H1 (cell line): ENCODE results near the gene ANK3.

Experiments used
- CBX5 ChIP-seq: fragments of 300-800, 300-1000 bp; sonication (generic); IDR thresholded peaks from 2 replicates; pipeline ENCODE4 v1.7.1; 2016; ENCODE audit warnings: antibody characterized with exemption, low read length, low read depth
- CHD1 ChIP-seq: IDR thresholded peaks from 2 replicates; pipeline ENCODE4 v1.6.1; 2012; ENCODE audit warnings: low read depth, low read length, improper control_type of control experiment
- EP300 ChIP-seq, 2 experiments: IDR thresholded peaks; 1 replicate in 1 of 2; 2 replicates in 1 of 2; pipeline ENCODE4 v1.6.1; 2011 to 2012; ENCODE audit warnings: low read depth in 2 of 2, low read length in 2 of 2, mild to moderate bottlenecking in 2 of 2, borderline replicate concordance in 1 of 2, inconsistent platforms in 1 of 2, moderate library complexity in 1 of 2
- EZH2 ChIP-seq: fragments of 200-600 bp; sonication (generic); IDR thresholded peaks from 2 replicates; pipeline ENCODE4 v1.7.1; 2012; ENCODE audit warnings: low read depth, mild to moderate bottlenecking, moderate library complexity, low read length, inconsistent platforms; ENCODE audit not compliant: severe bottlenecking
- FOSL1 ChIP-seq: IDR thresholded peaks from 2 replicates; pipeline ENCODE4 v1.6.1; 2011; ENCODE audit warnings: mild to moderate bottlenecking, low read depth, low read length, moderate library complexity; ENCODE audit not compliant: insufficient read depth
- POLR2AphosphoS5 ChIP-seq: IDR thresholded peaks from 2 replicates; pipeline ENCODE4 v1.6.1; 2011; ENCODE audit warnings: low read depth, low read length
- TCF12 ChIP-seq: IDR thresholded peaks from 2 replicates; pipeline ENCODE4 v1.6.1; 2011; ENCODE audit warnings: low read depth, mild to moderate bottlenecking, low read length
- TEAD4 ChIP-seq: IDR thresholded peaks from 2 replicates; pipeline ENCODE4 v1.6.1; 2012; ENCODE audit warnings: low read depth, low read length, inconsistent platforms, mixed read lengths
- YY1 ChIP-seq: IDR thresholded peaks from 2 replicates; pipeline ENCODE4 v1.6.1; 2011; ENCODE audit warnings: low read depth, mild to moderate bottlenecking, low read length
- TF ChIP-seq, protein P1 (sequence below), 3 experiments: IDR thresholded peaks; 1 replicate in 2 of 3; 2 replicates in 1 of 3; pipeline versions ENCODE4 v1.5.1 to v1.6.1; 2011; ENCODE audit warnings: low read length in 3 of 3, mild to moderate bottlenecking in 3 of 3, inconsistent platforms in 2 of 3, low read depth in 1 of 3, moderate library complexity in 1 of 3; ENCODE audit not compliant: insufficient read depth in 1 of 3; ENCODE audit errors: control extremely low read depth in 1 of 3

GRCh38 chr10:60390224-60390626, 550 bp upstream of the ANK3 start:
- TF ChIP-seq POLR2AphosphoS5 (no peak), EP300 (IDR thresholded peaks at IDR 0.05; ENCODE audit: borderline replicate concordance in 1 of 2, low read depth in 2 of 2, low read length in 2 of 2) (no peak), CBX5 (no peak), CHD1 (no peak), TCF12 (no peak), EZH2 (no peak), FOSL1 (no peak), TEAD4 (no peak), YY1 (no peak)
- TF ChIP-seq, protein P1, sequence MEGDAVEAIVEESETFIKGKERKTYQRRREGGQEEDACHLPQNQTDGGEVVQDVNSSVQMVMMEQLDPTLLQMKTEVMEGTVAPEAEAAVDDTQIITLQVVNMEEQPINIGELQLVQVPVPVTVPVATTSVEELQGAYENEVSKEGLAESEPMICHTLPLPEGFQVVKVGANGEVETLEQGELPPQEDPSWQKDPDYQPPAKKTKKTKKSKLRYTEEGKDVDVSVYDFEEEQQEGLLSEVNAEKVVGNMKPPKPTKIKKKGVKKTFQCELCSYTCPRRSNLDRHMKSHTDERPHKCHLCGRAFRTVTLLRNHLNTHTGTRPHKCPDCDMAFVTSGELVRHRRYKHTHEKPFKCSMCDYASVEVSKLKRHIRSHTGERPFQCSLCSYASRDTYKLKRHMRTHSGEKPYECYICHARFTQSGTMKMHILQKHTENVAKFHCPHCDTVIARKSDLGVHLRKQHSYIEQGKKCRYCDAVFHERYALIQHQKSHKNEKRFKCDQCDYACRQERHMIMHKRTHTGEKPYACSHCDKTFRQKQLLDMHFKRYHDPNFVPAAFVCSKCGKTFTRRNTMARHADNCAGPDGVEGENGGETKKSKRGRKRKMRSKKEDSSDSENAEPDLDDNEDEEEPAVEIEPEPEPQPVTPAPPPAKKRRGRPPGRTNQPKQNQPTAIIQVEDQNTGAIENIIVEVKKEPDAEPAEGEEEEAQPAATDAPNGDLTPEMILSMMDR (IDR thresholded peaks at IDR 0.05; ENCODE audit: control extremely low read depth in 1 of 3, insufficient read depth in 1 of 3, low read depth in 1 of 3, low read length in 3 of 3), result no peak
